HG02981 (cell line): ENCODE measurements around the gene EVPLL.
"Not testable (repeated sequence)": the region's sequence is repeated elsewhere in the genome, so short reads cannot be mapped to it uniquely, and the experiment has no call there.

Source experiments
- ATAC-seq: cut with Tn5 transposase; IDR thresholded peaks from one replicate; pipeline ENCODE4 v1.9.1; 2021; ENCODE audit warnings: mild to moderate bottlenecking, moderate library complexity; ENCODE audit not compliant: unreplicated experiment

The EVPLL gene

DNA sequence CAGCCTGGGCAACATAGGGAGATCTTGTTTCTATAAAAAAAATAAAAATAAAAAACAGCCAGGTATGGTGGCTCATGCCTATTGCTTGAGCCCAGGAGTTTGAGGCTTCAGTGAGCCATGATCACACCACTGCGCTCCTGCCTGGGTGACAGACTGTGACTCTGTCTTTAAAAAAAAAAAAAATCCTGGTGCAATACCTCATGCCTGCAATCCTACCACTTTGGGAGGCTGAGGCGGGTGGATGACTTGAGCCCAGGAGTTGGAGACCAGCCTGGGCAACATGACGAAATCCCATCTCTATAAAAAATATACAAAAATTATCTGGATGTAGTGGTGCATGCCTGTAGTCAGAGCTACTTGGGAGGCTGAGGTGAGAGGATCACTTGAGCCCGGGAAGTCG, 1.0 kb downstream of the EVPLL start:
- ATAC-seq = not testable (repeated sequence)

DNA sequence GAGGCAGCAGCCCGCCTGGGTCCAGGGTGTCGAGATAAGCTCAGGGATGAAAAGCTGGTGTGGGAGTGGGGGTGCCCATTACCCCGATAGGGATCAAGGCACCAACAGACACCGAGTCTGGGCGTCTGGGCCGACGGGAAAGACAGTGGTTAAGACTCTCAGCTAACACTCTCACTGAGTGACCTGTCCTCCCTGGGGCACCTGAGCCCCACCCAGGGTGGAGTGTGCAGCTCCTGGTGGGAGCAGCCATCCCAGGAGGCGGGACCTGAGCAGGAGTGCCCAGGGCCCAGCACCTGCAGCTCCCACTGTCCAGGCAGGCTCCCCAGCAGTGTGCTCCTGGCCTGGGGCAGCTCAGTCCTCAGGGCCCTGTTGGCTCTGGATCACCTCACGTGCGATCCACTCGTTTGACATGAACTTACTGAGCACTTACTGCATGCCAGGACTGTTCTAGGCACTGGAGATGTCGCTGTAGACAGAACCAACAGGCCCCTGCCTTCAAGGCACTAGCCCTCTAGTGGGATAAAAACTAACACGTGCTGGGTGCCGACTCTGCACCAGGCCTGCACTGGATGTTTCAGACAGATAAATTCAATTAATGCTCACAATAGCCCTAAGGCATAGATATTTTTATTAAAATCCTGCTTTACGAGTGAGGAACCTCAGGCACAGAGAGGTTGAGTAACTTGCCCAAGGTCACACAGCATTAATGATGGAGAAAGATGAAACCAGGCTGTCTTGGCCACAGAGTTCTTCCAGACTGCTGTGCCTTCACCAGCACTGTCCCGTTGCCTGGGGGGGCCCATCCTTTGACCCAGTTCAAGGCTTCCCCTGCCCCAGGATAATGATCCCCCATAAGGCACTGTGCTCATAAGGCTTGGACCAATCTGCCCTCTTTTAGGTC, 1.9 kb downstream of the EVPLL start:
- no peak for ATAC-seq

DNA sequence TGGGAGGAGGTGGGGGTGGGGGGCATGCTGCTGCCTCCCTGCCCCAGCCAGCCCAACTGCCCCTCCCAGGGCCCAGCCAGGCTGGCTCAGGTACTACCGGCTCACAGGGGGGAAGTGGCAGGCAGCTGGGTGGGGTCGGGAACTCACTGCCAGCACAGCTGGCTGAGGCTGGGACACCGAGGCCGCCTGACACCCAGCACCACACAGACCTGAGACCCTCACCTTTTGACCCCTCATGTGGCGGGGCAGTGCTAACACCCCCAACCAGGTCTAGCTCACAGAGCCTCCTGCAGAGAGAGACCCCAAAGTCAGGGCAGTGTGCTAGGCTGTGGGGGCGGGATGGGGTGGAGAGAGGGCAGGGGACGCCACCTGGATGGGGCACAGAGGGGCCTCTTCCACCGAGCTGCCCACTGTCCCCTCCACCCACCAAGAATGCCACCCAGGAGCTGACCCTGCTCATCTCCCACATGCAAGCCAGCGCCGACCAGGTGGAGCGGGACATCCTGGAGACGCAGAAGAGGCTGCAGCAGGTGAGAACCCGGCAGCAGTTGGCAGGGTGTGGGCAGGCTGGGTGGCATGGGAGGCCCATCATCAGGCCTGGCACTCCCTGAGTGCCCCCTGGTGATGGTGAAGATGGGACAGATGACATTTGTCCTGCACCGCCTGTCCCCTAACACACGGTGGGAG, 3.0 kb downstream of the EVPLL start:
- no peak for ATAC-seq

DNA sequence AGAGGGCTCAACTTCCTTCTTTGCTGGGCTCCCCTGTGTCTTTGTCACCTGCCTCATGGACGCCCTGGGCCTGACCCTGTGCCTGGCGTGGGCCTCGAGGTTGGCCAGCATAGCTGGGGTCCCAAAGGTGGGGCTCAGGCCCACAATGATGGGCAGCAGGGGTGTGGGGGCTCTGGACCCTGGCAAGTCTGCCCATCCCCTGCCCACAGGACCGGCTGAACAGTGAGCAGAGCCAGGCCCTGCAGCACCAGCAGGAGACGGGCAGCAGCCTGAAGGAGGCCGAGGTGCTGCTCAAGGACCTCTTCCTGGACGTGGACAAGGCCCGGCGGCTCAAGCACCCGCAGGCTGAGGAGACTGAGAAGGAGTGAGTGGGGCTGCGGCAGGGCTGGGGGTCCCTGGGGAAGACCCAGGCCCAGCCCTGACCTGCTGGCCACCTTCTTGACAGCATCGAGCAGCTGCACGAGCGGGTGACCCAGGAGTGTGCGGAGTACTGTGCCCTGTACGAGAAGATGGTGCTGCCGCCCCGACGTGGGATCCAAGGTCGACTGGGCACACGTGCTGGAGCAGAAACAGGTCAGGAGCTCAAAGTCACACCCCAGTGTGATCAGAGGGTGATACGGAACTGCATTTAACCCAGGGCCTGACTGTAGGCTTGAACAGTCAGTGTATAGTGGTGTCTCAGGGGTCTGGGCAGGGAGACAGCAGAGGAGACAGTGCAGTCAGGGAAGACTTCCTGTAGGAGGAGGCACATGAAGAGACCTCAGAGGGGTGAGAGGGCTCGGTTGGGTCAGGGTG, 3.8 kb downstream of the EVPLL start:
- no peak for ATAC-seq

DNA sequence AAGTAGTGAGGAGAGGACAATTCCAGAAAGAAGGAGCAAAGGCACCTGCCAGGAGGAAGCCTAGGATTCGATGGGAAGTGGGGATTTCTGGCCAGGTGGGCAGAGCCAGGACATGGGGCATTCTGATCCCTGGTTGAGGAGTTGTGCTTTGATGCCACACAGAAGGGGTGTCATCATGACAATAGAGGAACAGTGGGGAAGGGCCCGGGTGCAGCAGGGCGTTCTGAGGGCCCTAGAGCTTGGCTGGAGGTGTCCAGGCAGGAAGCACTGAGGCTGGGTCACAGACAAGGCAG, 4.3 kb downstream of the EVPLL start:
- no peak for ATAC-seq

DNA sequence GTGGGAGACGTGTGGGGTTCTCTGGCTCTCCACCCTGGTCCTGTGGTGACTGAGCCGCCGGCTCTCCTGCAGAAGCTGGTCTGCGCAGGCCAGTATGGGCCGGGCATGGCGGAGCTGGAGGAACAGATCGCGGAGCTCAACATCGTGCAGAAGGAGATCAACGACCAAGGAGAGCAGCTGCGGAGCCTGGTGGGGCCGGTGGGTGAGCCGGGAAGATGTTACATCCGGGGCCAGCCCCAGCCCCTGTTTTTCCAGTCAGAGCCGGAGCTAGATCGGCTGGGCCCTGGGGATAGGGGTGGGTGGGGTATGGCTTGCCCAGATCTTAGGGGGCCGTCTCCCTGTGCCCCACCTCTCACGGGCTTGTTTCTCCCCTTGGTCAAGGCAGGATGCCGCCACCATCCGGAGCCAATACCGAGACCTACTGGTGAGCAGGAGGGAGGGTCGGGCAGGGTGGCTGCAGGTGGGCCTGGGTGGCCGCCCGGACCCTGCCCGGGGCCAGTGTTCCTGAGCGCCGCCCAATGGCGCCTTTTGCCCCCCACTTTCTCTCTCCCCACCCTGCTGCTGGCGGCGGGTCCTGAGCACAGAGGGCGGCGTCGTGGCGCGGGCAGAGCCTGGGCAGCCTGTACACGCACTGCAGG, 5.0 kb downstream of the EVPLL start:
- ATAC-seq = no peak

DNA sequence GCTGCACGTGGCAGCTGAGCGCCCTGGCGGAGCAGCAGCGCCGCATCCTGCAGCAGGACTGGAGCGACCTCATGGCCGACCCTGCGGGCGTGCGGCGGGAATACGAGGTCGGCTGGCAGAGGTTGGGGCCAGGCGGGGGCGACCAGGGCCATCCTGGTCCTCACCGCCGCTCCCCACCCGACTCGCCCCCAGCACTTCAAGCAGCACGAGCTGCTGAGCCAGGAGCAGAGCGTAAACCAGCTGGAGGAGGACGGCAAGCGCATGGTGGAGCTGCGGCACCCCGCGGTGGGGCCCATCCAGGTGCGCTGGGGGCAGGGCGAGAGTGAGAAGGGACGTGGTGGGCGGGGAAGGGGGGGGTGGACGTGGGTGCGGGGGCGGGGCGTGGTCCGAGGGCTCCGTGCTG, 5.5 kb downstream of the EVPLL start:
- ATAC-seq = not testable (repeated sequence)

DNA sequence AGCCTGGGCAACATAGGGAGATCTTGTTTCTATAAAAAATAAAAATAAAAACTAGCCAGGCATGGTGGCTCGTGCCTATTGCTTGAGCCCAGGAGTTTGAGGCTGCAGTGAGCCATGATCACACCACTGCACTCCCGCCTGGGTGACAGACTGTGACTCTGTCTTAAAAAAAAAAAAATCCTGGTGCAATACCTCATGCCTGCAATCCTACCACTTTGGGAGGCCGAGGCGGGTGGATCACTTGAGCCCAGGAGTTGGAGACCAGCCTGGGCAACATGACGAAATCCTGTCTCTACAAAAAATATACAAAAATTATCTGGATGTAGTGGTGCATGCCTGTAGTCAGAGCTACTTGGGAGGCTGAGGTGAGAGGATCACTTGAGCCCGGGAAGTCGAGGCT, 6.7 kb downstream of the EVPLL start:
- not testable (repeated sequence) for ATAC-seq

DNA sequence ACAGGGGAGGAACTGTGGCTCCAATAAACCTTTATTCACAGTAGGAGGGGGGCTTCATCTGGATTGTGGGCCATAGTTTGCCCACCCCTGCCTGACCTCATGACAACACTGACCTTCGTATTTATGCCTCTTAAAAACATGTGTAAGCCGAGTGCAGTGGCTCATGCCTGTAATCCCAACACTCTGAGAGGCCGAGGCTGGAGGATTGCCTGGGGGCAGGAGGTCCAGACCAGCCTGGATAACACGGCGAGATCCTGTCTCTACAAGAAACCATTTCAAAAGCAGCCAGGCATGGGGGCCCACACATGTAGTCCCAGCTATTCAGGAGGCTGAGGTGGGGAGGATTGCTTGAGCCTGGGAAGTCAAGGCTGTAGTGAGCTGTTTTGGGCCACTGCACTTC, 10.0 kb downstream of the EVPLL start:
- ATAC-seq = not testable (repeated sequence)

DNA sequence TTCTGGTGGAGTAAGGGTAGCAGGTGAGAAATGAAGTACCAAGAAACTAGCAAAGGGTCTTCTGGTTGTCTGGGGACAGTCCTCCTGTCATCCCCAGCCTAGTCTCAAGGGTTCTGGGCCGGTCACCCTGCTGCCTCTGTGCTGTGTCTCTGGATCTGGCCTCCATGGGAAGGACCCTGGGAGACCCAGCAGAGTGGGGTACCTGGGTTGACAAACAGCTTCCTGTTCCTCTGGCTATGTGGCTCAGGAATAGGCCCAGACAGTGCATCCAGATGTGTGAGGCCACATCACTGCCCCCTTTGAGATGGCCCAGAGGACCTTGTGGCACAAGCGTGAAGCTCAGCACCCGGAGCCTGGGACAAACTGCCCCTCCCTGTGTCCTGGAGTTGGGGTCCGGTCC, 10.7 kb downstream of the EVPLL start:
- ATAC-seq = not testable (repeated sequence)

DNA sequence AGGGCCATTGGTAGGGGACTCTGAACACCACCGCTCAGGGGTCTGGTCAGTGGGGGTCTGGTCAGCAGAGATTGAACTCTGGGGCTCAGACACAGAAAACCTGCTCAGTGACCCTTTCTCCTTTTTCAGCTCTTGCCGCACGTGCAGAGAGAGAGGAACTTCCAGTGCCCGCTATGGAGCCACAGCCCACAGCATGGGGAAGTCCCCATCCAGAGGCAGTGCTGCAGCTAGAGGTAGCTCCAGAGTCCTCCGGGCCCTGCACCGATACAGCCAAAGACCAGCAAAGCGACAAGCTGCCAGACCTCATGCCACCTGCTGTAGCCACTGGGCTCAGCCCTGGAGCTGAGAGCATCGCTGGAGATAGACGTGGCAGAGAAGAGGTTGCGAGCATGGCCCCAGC, 11.2 kb downstream of the EVPLL start:
- not testable (repeated sequence) for ATAC-seq

DNA sequence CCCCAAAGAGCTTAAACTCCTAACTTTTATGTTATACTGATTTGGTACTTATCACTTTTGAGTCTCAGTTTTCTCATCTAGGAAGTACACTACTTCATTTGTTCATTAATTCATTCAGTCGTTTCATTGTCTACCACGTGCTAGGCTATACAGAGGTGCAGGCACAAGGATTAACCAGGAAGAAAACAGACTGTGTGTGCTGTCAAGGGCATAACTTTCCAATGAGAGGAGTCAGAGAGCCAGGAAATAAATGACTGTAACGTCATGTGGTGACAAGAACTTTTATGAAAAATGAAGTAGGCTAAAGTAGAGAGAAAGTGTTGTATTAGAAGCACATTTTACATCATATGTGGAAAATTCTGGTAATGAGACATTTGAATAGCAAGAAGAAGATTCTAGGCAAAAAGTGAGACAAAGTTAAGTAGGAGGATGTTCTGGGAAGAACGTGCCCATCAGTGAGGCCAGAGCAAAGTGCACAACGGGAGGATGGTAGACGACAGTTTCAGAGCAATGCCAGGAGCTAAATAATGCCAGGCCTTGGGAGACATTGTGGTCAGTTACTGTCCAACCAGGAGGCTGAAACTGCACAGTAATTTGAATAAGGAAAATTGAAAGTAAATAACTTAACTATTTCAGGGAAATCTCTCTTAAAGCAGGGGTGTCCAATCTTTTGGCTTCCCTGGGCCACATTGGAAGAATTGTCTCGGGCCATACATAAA, 24.5 kb downstream of the EVPLL start:
- ATAC-seq = not testable (repeated sequence)

DNA sequence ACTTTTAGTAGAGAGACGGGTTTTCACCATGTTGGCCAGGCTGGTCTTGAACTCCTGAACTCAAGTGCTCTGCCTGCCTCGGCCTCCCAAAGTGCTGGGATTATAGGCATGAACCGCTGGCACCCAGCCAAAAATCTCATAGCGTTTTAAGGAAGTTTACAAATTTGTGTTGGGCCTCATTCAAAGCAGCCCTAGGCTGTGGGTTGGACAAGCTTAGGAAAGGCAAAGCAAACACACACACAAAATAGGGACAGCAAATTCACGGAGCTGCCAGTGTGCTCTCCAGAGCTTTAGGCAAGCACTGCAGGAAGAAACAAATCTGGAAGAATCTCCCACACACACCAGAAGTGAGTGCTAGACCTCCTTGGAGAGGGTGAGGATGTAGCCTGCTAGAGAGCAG, 25.6 kb downstream of the EVPLL start:
- ATAC-seq = not testable (repeated sequence)

DNA sequence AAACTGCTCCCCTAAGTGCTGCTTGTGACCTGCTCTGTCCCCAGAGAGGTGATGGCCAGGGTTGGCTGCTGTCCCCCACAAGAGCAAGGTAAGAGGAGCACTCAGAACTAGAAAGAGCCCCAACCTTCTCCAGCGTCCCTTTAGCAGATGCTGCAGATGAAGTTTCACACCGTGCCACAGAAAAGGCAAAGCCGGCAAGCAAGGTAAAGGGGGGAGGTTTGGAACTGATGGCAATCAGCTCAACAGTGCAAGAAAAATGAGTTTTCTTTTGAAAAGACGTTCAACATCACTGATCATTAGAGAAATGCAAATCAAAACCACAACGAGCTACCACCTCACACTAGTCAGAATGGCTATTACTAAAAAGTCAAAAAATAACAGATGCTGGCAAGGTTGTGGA, 26.0 kb downstream of the EVPLL start:
- ATAC-seq = peak; percentile 74

DNA sequence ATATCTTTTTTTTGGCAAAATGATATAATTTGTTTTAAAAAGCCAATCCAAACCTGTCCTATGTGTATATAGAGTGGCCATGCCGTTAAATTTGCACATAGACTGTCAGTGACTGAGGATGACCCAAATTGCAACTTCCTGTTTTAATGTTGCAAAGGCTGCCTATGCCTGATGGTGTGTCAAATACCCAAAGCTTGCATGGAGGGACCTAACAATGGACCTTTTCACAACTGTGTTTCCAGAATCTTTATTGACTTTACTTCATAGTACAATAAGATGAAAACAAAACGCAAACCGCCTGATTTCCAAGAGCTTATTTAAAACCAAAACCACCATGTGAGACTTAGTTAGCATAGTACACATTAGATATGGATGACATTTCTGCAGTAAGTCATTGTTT, 31.3 kb downstream of the EVPLL start:
- ATAC-seq = not testable (repeated sequence)

DNA sequence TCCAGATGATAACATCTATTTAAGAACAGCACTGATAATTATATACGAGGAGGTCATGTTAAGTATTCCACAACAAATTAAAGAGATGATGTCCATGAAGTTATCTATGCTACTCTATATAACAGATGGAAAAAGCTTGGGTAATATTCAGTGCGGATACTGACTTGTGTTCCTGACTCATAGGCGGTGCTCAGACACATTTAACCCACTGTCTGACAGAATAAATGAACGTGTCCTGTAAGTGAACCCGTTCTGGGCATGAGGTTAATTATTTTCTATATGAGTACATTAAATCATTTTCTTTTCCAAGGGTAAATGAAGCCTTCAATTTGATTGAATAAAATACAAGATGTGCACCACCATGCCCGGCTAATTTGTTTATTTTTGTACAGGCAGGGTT, 31.7 kb downstream of the EVPLL start:
- not testable (repeated sequence) for ATAC-seq

DNA sequence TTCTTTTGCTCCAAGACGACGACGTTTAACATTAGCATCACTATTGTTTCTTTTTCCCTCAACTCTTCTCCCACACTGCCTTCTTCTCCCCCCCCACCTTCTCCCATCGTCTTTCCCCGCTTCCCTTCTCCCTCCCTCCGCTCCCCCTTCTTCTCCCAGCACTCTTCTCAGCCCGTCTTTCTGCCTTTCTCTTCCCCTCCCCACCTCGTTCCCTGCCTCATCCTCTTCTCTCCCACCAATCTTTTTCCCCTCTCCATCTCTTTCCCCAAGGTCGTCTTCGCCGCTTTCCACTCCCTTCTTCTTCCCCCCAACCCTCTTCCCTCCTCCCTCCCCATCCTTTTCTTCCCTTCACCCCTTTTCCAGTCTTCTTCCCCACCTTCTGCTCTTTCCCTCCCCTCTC, 33.2 kb downstream of the EVPLL start:
- ATAC-seq = not testable (repeated sequence)

DNA sequence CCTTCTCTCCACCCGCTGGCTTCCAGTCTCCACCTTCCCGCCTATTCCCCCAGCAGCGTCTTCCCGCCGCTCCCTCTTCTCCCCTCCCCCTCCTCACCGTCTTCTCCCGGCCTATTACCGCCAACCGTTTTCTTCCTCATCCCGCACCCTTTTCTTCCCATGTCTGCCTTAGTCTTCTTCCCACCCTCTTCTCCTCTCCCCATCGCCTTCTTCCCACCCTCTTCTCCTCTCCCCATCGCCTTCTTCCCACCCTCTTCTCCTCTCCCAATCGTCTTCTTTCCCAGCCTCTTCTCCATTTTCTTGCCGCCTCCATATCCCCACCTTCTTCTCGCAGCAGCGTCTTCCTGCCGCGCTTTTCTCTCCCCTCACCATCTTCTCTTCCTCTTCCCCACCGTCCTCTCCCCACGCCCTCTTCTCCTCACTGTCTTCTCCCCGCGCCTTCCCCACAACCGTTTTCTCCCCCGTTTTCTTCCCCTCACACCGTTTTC, 33.8 kb downstream of the EVPLL start:
- ATAC-seq = not testable (repeated sequence)

DNA sequence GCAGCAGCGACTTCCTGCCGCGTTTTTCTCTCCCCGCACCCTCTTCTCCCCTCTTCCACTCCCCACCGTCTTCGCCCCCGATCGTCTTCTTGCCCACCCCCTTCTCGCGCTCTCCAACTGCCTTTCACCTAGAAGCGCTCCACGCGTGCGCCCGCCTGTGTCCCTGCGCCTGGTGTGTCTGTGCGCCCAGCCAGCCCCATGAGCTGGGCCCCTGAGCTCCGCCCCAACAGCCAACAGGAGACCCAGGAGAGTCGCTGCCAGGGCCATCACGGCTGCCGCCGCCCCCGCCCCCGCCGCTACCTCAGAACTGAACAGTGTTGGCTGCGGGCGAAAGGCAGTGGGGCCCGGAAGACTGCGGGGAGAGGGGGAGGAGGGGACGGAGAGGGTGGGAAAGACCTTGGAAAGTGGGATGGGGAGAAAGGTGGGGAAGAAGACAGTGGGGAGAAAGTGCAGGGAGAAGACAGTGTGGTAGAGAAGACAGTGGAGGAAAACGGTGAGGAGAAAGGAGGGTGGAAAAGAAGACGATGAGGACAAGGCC, 34.5 kb downstream of the EVPLL start:
- peak; percentile 56 for ATAC-seq

DNA sequence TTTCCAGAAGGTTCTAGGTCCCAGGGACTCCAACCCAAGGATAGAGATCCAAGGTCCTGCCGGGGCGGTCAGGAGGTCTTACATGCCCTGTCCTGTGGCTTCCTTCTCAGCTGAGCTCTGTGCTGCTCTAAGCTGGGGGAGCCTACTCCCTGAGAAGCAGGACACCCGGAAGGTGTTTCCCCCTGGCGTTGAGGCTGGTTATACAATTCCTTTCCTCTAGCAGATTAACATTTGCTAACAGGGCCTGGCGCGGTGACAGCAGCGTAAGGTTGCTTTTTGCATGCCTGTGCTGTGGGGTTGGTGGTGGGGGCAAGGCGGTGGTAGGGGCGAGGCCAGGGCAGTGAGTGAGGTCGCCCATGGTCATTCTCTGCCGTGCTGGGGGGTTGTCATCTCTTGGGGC, 43.9 kb downstream of the EVPLL start:
- ATAC-seq = not testable (repeated sequence)
